HFF-Myc (cell line): ENCODE results near the gene TAF4.

Source experiments
- DNase-seq: peaks from one replicate; pipeline ENCODE4 v3.0.0-alpha.2; 2011; ENCODE audit warnings: low read depth; ENCODE audit errors: extremely low read depth
- H3K4me3 ChIP-seq: replicated peaks from 2 replicates; pipeline ENCODE4 v1.5.1; 2011; ENCODE audit warnings: low read depth, mild to moderate bottlenecking, control low read depth, low read length
- CTCF ChIP-seq: IDR thresholded peaks from 2 replicates; pipeline ENCODE4 v1.5.1; 2012; ENCODE audit warnings: mild to moderate bottlenecking, low read depth, low read length, control low read depth; ENCODE audit errors: missing control alignments

Gene TAF4

GRCh38 chr20:62104234-62104789 is 38.6 kb upstream of the TAF4 start:
- TF ChIP-seq CTCF: no peak
- H3K4me3 ChIP-seq: no peak overlapping the region
- DNase-seq: no peak

- no peak for DNase-seq
- no peak overlapping the region for H3K4me3 ChIP-seq
- TF ChIP-seq CTCF: no peak
Observed at GRCh38 chr20:62103508-62104233, 38.0 kb upstream of the TAF4 start.

- no peak for TF ChIP-seq CTCF
- H3K4me3 ChIP-seq: no peak overlapping the region
- no peak for DNase-seq
Observed at GRCh38 chr20:62101078-62101477, 35.4 kb upstream of the TAF4 start.

GRCh38 chr20:62097881-62098407 is 32.3 kb upstream of the TAF4 start:
- no peak overlapping the region for H3K4me3 ChIP-seq
- DNase-seq: no peak
- no peak for TF ChIP-seq CTCF

- no peak overlapping the region for H3K4me3 ChIP-seq
- TF ChIP-seq CTCF: no peak
- DNase-seq: no peak
Observed at GRCh38 chr20:62096421-62097380, 31.0 kb upstream of the TAF4 start.

- TF ChIP-seq CTCF: no peak
- DNase-seq: no peak
- no peak overlapping the region for H3K4me3 ChIP-seq
Observed at GRCh38 chr20:62089393-62089792, 23.7 kb upstream of the TAF4 start.
